Activated T-cell treated with anti-CD3 and anti-CD28 coated beads for 1 hour (primary cell): ENCODE data around the gene GOLGA8T.
"Not testable (repeated sequence)": the region's sequence is repeated elsewhere in the genome, so short reads cannot be mapped to it uniquely, and the experiment has no call there.

Source experiments
- DNase-seq: peaks from one replicate; pipeline ENCODE4 v3.0.0-alpha.2; 2020; ENCODE audit warnings: low read depth

Gene GOLGA8T, protein sequence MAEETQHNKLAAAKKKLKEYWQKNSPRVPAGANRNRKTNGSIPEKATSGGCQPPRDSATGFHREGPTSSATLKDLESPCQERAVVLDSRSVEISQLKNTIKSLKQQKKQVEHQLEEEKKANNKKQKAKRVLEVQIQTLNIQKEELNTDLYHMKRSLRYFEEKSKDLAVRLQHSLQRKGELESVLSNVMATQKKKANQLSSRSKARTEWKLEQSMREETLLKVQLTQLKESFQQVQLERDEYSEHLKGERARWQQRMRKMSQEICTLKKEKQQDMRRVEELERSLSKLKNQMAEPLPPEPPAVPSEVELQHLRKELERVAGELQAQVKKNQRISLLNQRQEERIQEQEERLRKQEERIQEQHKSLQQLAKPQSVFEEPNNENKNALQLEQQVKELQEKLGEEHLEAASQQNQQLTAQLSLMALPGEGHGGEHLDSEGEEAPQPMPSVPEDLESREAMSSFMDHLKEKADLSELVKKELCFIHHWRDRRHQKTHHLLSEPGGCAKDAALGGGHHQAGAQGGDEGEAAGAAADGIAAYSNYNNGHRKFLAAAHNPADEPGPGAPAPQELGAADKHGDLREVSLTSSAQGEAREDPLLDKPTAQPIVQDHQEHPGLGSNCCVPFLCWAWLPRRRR

DNA sequence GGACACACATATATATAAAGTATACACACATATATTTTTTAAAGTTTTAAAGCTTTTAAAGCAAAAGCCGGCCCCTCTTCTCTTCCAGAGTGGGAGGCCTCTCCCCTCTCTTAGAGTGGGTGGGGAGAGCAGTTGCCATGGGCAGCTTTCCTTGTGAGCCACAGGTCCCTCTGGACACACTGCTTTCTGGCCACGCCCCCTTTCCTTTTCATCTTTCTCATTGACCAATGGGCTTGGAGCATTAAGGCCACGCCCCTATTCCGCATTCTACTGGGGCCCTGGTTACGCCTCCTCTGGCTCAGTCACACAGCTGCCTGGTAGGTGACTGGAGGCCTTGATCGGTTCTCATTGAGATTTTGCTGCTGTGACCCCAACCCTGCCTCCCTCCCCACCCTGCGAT is at the start of gene GOLGA8T:
Gene GOLGA8T, plus strand, starts transcription at position 301 of the 400 bp plus-strand sequence. Its CDS starts 98 bp downstream, at position 399.
- DNase-seq = not testable (repeated sequence)

DNA sequence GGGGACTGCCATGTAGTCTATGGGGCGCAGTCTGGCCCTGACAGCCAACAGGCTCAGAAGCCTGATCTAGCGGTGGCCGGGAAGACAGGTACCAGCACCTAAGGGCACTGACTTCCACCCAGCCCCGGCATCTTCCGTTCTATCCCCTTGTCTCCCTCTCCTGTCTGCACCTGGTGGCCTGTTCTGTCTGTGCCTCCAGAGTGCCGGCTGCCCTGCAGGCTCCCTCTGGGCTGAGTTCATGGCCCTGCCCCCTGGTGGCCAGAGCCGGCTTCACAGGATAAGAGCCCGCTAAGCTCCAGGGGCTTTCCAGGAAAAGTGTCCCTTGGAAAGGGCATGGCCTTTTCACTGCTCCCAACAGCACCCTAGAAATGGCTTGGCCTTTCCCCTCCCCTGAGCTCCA is 37.0 kb upstream of the GOLGA8T start:
- not testable (repeated sequence) for DNase-seq

DNA sequence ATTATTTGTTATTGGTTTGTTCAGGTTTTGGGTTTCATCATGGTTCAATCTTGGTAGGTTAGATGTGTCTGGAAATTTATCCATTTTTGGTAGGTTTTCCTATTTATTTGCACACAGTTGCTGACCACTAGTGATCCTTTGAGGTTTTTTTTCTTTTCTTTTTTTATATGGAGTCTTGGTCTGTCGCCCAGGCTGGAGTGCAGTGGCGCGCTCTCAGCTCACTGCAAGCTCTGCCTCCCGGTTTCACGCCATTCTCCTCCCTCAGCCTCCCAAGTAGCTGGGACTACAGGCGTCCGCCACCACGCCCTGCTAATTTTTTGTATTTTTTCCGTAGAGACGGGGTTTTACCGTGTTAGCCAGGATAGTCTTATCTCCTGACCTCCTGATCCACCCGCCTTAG is 32.0 kb upstream of the GOLGA8T start:
- not testable (repeated sequence) for DNase-seq

DNA sequence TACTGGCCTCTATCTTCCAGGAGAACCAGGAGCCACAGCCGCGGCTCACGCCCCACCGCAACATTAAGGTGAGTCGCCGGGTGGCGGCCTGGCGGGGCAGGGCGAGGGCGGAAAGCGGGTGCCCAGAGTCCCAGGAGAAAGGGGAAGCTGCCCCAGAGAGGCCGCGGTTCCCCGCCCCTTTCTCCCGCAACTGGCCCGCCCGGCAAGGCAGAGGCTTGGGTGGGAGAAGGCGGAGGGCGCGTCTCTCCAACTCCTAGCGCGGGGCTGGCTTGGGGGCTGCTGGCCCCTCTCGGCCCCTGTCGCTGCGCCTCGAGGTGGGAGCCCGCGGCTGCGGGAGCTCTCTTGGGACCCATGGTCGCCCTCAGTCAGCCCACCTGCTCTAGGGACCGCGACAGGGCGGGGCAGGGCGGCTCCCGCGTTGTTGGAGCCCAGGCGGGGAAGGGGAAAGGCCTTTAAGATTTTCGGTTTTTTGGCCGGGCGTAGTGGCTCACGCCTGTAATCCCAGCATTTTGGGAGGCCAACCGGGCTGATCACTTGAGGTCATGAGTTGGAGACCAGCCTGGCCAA is 30.8 kb upstream of the GOLGA8T start:
- DNase-seq = not testable (repeated sequence)

DNA sequence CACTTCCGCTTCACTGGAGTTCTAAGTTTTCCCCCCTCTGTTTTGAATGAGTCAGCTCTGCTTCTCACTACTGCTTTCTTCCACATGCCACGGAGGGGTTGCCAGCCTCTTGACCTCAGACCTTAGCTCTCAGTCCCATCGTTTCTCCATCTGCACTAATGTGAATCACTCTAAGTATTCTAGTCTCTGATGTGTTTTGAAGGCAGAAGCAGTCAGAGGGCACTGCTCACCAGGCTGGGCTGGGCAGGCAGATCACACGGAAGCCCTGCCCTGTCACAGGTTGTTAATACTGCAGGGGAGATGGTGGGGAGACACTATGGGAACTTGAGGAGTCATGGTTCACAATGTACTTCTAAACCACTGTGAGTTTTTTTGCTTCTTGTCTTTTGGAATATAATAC is 24.3 kb upstream of the GOLGA8T start:
- not testable (repeated sequence) for DNase-seq

DNA sequence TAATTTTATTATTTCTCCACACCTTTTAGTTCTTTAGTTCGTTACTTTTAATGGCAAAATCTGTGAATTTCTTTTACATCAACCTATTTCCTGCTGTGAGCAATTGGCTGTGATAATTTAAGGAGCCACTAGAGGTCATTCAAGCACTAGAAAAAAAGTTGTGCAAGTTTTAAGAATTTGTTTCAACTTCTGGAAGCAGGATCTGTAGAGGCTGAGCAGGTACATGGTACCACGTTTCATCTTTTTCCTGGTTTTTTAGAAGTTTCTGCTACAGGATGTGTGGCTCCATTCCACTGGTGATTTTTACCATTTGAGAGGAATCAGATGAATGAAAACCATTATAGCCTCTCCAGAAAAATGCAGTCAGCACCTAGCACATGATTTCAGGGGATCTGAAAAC is 4.8 kb upstream of the GOLGA8T start:
- not testable (repeated sequence) for DNase-seq

DNA sequence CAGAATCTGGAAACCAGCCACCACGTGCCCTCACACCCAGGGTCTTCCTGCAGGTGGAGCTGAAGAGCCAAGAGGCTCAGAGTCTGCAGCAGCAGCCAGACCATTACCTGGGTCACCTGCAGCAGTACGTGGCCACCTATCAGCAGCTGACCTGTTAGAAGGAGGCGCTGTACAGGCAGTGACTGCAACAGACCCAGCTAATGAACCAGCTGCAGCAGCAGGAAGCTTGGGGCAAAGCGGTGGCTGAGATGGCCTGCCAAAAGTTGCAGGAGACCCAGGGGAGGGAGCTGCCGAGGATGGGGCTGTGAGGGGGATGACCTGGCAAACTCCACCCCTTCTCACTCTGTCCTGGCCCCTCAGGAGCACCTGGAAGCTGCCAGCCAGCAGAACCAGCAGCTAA is 8.4 kb downstream of the GOLGA8T start:
- DNase-seq = not testable (repeated sequence)

DNA sequence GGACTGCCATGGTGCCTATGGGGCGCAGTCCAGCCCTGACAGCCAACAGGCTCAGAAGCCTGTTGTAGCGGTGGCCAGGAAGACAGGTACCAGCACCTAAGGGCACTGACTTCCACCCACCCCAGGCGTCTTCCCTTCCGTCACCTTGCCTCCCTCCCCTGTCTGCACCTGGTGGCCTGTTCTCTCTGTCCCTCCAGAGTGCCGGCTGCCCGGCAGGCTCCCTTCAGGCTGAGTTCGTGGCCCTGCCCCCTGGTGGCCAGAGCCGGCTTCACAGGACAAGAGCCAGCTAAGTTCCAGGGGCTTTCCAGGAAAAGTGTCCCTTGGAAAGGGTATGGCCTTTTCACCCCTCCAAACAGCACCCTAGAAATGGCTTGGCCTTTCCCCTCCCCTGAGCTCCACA is 15.0 kb downstream of the GOLGA8T start:
- not testable (repeated sequence) for DNase-seq

DNA sequence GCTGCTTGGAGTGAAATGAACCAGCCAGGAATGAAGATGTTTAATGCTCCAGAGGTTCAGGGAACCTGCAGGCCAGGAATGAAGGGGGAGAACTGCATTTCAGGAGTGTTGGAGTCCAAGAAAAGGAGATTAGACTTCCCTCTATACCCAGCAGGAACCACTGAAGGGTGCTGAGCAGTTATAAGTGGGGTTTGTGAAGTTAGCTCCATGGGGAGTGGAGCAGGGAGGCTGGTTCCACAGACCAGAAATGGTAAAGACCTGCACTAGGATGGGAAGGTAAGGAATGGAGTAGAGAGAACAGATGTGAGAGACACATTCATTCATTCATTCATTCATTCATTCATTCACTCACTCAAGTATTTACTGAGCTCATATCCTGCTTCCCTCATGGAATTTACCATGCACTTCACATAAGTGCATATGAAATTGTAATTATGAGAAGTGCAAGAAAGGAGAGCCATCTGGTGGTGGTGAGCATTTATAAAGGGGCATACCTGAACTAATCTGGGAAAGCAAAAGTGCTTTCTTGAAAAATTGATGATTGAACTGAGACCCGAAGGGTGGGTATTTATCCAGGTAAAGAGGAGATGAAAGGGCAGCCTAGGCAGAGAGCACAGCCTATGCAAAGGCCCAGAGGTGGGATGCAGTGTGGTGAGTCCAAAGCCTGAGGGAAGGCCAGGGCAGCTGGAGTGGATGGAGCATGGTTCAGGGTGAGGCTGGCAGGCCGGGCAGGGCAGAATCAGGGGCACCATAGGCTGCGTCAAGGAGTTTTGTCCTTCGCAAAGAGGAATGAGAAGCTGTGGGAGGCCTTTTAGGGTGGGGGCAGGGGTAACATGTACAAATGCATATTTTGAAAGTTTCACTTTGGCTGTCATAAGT is 27.9 kb downstream of the GOLGA8T start:
- DNase-seq = not testable (repeated sequence)

DNA sequence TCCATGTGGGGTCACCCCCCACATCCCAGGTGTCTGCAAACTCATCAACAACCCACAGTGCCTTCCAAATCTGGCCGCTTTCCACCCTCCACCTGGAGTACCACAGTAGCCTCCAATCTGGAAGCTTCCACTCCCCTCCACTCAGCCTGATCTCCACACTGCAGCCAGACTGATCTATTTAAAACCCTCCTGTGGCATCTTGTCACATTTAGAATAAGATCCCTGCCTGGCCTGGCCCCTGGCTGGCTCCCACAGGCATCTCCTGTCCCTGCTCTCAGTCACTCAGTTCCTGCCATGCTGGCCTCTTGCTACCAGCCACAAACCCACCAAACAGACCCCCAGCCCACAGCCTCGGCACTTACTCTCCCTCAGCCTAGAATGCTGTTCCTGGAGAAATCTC is 28.9 kb downstream of the GOLGA8T start:
- not testable (repeated sequence) for DNase-seq

DNA sequence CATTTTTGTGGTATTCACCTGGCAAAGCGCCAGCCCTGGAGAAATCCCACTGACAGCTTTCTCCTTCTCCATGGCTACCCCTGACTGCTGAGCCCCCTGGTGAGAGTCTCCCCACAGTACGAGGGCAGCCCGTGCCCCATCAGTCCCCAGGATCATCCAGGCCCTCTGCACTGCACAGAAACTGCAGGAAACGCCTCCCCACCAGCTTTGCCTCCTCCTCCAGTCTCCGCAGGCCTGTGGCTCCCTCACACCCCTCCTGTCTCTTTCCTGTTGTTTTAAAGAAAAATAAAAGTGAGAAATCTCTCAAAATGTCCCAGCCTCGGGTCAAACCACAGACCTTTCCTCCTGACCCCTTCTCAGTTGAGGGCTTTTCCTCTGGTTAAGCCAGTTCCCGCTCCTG is 29.4 kb downstream of the GOLGA8T start:
- DNase-seq = not testable (repeated sequence)

DNA sequence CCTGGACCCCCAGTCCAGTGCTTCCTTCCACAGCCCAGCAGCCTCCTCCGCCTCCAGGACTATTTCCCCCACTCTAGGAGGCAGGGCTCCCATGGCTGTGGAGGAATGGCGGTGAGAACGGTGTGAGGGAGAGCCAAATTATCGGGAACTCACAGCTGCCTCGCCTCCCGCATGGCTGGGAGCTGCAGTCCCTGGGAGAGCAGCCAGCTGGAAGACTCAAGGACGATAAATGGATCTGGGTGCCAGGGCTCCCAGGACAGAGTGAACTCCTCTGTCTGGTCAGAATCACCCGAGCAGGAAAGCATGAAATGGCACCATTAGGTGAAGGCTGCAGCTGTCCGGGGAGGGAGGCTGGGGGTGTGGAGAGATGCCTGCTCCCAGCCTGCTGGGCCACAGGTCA is 32.6 kb downstream of the GOLGA8T start:
- not testable (repeated sequence) for DNase-seq

DNA sequence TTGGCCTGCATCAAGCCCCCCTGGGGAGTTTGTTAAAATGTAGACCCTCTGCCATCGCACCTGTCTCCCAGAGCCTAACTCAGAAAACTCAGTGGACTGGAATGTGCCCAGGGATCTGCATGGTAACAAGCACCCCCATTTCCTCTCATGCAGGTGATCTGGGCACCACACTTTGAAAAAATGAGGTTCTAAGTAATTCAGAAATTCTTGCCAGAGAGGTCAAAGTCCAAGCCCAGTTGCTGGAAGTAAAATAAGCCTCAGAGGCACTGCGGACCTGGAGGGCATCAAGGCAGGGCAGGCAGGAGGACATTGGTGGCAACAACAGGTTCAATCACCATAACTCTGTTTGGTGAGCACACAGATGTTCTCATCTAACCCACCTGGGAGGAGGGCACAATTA is 33.0 kb downstream of the GOLGA8T start:
- DNase-seq = not testable (repeated sequence)

DNA sequence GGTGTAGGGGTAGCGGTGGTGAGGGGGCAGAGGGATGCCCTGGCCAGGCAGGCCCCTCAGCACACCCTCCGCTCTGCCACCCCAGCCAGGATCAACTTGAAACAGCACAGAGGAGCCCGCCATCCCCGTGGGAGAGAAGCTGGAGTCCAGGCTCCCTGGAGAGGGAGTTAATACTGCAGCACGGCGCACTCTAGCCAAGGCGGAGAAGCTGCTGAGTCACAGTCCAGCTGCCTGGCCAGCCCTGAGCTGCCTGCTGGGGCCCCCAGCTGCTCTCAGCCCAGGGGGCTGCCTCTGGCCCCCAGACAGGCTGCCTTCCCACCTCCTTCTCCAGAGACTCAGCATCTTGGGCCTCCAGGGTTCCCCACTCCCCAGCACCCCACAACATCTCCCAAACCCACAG is 36.6 kb downstream of the GOLGA8T start:
- DNase-seq = not testable (repeated sequence)

DNA sequence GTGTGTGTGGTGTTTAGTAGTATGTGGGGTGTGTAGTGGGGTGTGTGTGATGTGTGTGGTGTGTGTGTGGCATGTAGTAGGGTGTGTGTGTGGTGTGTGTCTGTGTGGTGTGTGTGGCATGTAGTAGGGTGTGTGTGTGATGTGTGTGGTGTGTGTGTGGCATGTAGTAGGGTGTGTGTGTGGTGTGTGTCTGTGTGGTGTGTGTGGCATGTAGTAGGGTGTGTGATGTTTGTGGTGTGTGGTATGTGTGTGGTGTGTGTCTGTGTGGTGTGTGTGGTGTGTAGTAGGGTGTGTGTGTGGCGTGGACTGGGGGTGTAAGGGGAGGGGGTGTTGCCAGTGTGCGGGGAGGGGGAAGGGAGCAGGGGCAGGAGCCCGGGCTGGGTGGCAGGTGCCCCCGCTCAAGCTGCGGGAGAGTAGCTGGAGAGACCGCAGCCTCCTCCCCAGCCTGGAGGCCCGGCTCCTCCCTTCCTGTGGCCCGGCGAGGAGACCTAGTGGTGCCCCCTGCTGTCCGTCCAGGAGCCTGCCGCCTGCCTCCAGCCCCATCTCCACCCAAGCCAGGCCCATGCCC is 38.3 kb downstream of the GOLGA8T start:
- DNase-seq = peak; percentile 38

DNA sequence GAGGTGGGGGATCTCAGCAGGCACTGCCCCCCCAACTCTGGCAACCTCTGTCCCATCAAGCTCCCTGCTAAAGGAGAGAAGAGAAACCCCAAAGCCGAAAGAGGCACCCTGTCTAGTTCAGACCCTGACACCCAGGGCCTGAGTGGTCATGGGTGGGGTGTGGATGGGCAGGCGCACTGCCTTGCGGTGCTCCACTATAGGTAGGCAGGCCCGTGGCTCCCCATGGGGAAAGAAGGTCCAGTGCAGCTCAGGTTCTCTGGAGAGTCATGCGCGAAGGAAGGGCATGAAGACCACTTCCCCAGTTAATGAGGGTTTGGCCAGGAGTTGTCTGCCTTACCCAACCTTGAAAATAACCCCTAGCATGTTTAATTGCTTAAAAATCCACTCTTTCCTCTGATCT is 40.4 kb downstream of the GOLGA8T start:
- not testable (repeated sequence) for DNase-seq

DNA sequence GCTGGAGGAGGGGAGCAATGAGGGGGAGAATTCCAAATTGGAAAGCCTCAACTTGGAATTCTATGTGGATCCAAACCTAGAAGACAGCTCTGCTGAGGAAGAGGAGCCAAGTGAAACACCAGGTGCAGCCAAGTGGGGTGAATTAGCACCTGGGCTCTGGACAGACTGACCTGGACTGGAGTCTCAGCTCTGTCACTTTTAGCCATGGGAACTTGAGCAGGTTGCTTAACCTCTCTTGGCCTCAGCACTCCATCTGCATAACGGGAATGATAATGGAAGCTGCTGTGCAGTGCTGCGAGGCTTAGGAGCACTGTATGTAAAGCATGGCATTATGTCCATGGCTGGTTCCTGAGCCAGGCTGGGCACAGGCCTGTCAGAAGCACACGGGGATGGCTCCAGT is 41.8 kb downstream of the GOLGA8T start:
- not testable (repeated sequence) for DNase-seq

DNA sequence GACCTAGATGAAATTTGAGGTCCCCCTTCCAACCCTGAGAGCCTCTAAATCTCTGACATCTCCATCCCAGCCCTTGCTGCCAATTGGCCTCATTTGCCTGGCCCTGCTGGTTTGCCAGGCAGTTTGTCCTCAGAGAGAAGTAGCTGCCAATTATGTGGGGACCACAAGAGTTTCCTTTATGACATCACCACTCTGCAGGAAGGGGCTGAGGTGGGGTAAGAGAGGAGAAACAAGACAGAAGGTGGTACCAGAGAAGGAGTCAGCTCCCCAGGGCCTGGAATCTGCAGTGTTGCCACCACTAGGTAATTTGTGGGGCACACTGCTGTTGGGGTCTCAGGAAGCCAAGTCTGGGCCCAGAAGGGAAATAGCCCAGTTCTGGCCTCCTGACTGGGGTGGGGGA is 45.0 kb downstream of the GOLGA8T start:
- not testable (repeated sequence) for DNase-seq

DNA sequence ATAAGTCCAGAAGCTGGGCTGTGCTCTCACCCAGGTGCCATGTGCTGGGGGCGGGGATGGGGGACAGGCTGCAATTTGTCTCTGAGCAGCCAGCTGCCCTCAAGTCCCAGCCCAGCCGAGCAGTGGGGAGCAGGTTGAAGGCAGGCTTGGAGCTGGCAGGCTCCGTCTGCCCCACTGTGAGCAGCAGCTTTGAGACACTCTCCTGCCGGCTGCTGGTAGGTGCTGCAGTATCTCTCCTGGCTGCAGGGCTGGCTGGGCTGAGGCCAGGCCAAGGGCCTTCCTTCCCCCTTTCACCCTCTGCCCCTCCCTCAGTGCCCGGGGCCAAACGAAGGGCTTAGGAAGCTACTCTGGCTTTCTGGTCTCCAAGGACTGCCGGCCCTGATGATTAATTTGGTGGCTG is 50.6 kb downstream of the GOLGA8T start:
- DNase-seq = not testable (repeated sequence)

DNA sequence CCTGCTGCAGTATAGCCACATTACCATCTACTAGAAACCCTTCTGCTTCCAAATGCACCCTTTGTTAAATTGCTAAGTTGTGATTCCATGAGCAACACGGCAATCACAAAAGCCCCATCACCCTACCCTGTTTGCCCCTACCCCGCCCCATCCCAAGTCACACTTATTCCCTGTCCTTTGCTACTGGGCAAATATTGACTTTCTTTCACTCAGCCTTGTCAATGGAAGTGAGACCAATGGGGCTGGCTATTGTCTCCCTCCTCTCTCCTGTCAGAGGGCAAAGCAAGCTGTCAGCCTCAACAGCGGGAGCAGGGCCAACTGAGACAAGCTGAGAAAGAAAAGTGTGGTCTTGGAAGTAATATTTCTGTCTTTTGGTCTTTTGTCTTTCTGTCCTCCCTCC is 52.6 kb downstream of the GOLGA8T start:
- DNase-seq = not testable (repeated sequence)

DNA sequence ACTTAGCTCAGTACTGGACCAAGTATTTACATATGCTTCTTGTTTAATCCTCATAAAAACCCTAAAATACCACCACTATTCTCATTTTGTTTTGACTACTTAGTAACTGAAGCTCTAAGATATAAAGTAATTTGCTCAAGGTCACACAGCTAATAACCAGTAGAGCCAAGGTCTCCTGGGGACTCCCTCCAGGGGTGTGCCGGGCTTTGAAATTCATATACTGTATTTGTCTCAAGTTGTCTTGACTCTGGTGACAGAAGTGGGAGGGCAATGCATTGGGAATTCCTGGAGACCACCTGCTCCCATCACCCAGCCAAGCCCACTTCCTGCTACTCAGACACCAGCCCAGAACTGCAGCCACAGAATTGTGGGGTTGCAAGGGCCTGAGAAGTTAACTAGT is 54.9 kb downstream of the GOLGA8T start:
- not testable (repeated sequence) for DNase-seq

DNA sequence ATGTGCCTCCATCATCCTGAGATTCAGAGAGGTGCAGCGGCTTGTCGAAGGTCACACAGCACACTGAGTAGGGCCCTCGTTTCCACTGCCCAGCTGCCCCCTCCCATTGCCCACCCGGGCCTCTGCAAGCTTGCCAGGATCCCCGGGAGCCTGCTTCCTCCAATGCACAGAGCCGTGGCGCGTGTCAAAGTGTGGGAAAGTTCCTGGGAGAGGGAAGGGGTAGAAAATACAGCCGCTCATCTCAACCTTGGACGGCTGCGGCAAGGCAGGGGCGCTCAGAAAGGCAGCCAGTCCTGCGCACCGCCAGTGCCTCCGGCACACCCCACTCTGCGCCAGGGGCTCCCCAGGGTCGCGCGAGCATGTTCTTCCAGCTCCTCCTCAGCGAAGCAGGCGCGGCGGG is 56.3 kb downstream of the GOLGA8T start:
- DNase-seq = not testable (repeated sequence)
